ENCODE results near the gene FEZ2.

FEZ2 gene

DNA sequence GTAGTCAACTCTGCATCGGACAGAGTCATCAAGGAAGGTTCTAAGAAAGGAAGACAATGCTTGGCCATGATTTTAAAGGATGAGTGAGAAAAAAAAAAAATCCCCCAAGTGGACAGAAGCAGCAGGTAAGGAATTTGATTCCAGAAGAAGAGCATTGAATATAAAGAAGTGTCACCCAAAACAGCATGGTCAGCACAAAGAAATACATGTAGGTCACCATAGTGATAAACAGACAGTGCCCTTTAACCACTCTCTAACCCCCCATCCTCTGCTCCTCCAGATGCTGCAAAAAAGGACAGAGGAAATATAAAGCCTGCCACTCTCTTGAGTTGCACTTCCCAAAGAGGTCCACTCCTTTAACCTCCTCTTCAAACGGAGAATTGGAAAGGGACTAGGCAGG lies 23.4 kb downstream of the FEZ2 start:
- no peak overlapping the region for H3K4me3 ChIP-seq (ENCODE audit: insufficient read depth, low read depth, low read length, poor library complexity, severe bottlenecking)
- H3K27me3 ChIP-seq (replicated peaks; ENCODE audit: control insufficient read depth, insufficient read depth, low read length, poor library complexity, severe bottlenecking) = no peaks in the 10 kb centered on the region
- DNase-seq = no peak
- no peak overlapping the region for H3K27ac ChIP-seq (ENCODE audit: insufficient read depth, low read length, poor library complexity, severe bottlenecking)
- no peaks in the 10 kb centered on the region for H3K4me1 ChIP-seq (ENCODE audit: control insufficient read depth, insufficient read depth, low read length, poor library complexity, severe bottlenecking)
- H3K36me3 ChIP-seq (ENCODE audit: control insufficient read depth, insufficient read depth, low read length) = peaks cover 19% of the 10 kb centered on the region
- H3K9me3 ChIP-seq (ENCODE audit: control insufficient read depth, low read length) = no peaks in the 10 kb centered on the region

DNA sequence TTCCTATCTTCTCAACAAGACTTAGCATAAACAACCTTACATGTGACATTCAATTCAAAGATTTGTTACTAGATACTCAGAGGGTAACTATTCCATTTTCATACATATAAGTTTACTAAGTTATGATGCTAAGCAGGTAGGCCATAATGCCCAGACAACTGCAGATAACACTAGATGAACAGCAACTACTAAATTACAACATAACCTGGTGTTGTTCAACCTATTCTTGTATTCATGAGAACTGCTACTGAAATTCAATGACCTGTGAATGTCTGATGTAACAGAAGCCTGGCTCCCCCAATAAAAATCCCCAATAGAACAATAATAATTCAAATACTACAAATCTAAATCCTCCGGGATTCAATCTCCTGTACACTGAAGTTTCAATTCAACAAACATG lies 24.8 kb downstream of the FEZ2 start:
- Histone ChIP-seq H3K27me3 (replicated peaks; ENCODE audit: control insufficient read depth, insufficient read depth, low read length, poor library complexity, severe bottlenecking) (no peaks in the 10 kb centered on the region), H3K4me1 (ENCODE audit: control insufficient read depth, insufficient read depth, low read length, poor library complexity, severe bottlenecking) (no peaks in the 10 kb centered on the region), H3K9me3 (ENCODE audit: control insufficient read depth, low read length) (no peaks in the 10 kb centered on the region), H3K36me3 (ENCODE audit: control insufficient read depth, insufficient read depth, low read length) (peaks cover 14% of the 10 kb centered on the region), H3K4me3 (ENCODE audit: insufficient read depth, low read depth, low read length, poor library complexity, severe bottlenecking) (no peak overlapping the region), H3K27ac (ENCODE audit: insufficient read depth, low read length, poor library complexity, severe bottlenecking) (no peak overlapping the region)
- no peak for DNase-seq

DNA sequence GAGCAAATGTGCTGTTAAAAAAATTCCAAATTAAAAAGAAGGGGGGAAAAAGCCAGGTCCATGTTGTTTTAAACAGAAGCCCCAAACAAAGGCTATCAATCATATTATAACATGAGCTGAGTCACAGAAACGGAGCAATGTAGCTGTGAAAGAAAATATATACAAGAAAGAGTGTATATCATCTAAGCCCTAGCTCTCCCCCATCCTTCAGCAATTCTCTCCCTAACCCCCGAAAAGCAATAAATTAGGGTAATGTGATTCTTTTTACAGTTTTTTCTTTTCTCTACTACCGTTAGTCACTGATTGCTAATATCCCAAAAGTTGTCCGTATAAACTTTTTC lies 25.3 kb downstream of the FEZ2 start:
- H3K27ac ChIP-seq (ENCODE audit: insufficient read depth, low read length, poor library complexity, severe bottlenecking) = no peak overlapping the region
- peaks cover 12% of the 10 kb centered on the region for H3K36me3 ChIP-seq (ENCODE audit: control insufficient read depth, insufficient read depth, low read length)
- no peak for DNase-seq
- no peaks in the 10 kb centered on the region for H3K4me1 ChIP-seq (ENCODE audit: control insufficient read depth, insufficient read depth, low read length, poor library complexity, severe bottlenecking)
- H3K9me3 ChIP-seq (ENCODE audit: control insufficient read depth, low read length) = no peaks in the 10 kb centered on the region
- H3K4me3 ChIP-seq (ENCODE audit: insufficient read depth, low read depth, low read length, poor library complexity, severe bottlenecking) = no peak overlapping the region
- no peaks in the 10 kb centered on the region for H3K27me3 ChIP-seq (replicated peaks; ENCODE audit: control insufficient read depth, insufficient read depth, low read length, poor library complexity, severe bottlenecking)

DNA sequence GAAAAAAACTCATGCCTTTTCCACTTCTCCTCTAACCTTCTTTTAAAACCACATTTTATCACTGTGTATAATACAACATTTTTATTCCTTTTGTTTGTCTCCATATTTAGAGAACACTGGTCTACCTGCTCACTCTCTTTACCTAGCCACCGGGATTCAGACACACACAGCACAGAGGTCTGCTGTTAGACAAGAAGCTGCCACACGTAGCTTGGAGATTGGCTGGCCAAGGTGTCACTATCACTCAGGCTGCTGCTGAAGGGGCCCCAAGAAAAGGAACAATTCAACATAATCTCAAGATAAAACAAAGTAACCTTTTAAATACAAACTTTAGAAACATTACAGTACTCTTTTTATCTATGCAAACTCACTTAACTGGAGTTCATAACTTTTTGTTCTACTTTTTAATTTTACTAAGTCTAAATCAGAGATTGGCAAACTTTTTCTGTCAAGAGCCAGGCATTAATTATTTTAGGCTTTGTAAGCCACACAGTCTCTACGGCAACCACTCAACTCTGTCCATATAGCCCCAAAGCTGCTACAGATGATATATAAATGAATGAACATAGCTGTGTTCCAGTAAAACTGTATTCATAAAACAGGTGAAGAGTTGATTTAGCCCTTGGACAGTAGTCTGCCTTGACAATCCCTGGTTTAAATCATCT lies 25.8 kb downstream of the FEZ2 start:
- H3K36me3 ChIP-seq (ENCODE audit: control insufficient read depth, insufficient read depth, low read length) = peaks cover 8% of the 10 kb centered on the region
- no peaks in the 10 kb centered on the region for H3K9me3 ChIP-seq (ENCODE audit: control insufficient read depth, low read length)
- H3K4me1 ChIP-seq (ENCODE audit: control insufficient read depth, insufficient read depth, low read length, poor library complexity, severe bottlenecking) = no peaks in the 10 kb centered on the region
- no peak for DNase-seq
- H3K27me3 ChIP-seq (replicated peaks; ENCODE audit: control insufficient read depth, insufficient read depth, low read length, poor library complexity, severe bottlenecking) = no peaks in the 10 kb centered on the region
- H3K27ac ChIP-seq (ENCODE audit: insufficient read depth, low read length, poor library complexity, severe bottlenecking) = no peak overlapping the region
- no peak overlapping the region for H3K4me3 ChIP-seq (ENCODE audit: insufficient read depth, low read depth, low read length, poor library complexity, severe bottlenecking)

DNA sequence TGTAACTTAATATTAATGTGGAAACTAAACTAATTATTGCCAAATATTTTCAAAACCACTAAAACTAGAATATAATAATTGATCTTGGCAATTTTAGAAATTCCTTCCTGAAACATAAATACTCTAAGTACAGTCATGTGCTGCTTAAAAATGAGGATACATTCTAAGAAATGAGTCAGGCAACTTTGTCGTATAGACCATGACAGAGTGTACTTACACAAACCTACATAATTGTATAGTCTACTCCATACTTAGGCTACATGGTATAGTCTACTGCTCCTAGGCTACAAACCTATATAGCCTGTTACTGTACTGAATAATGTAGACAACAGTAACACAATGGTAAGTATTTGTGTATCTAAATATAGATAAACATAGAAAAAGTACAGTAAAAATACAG lies 27.6 kb downstream of the FEZ2 start:
- Histone ChIP-seq H3K27me3 (replicated peaks; ENCODE audit: control insufficient read depth, insufficient read depth, low read length, poor library complexity, severe bottlenecking) (no peaks in the 10 kb centered on the region), H3K4me3 (ENCODE audit: insufficient read depth, low read depth, low read length, poor library complexity, severe bottlenecking) (no peak overlapping the region), H3K36me3 (ENCODE audit: control insufficient read depth, insufficient read depth, low read length) (peaks cover 11% of the 10 kb centered on the region), H3K27ac (ENCODE audit: insufficient read depth, low read length, poor library complexity, severe bottlenecking) (no peak overlapping the region), H3K4me1 (ENCODE audit: control insufficient read depth, insufficient read depth, low read length, poor library complexity, severe bottlenecking) (no peaks in the 10 kb centered on the region), H3K9me3 (ENCODE audit: control insufficient read depth, low read length) (no peaks in the 10 kb centered on the region)
- no peak for DNase-seq

DNA sequence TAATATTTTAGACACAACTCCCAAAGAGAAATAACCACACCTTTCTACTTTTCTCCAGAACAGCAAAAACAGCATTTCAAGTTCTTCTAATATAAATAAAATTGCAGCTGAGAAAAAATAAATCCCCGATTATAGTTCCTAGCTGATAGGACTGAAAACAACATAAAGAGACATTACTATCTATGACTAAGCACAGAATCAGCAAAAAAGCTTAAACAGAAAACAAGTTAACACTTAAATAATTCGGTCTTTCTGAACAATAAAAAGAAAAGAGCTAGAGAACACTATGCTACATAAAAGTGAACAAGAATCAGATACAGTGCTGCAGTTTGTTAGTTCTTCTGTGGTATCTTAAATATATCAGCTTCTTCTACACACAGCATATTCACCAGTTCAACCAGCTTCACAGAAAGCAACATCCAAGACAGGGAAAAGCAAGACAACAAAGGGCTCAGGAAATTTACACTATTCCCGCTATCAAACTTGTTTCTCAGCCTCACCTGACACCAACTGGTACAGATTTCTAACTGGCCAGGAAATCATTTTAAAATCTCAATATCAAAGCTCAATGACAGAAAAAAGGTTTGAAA lies 28.6 kb downstream of the FEZ2 start:
- no peaks in the 10 kb centered on the region for H3K9me3 ChIP-seq (ENCODE audit: control insufficient read depth, low read length)
- no peaks in the 10 kb centered on the region for H3K27me3 ChIP-seq (replicated peaks; ENCODE audit: control insufficient read depth, insufficient read depth, low read length, poor library complexity, severe bottlenecking)
- H3K27ac ChIP-seq (ENCODE audit: insufficient read depth, low read length, poor library complexity, severe bottlenecking) = no peak overlapping the region
- DNase-seq = no peak
- H3K36me3 ChIP-seq (ENCODE audit: control insufficient read depth, insufficient read depth, low read length) = peaks cover 11% of the 10 kb centered on the region
- no peak overlapping the region for H3K4me3 ChIP-seq (ENCODE audit: insufficient read depth, low read depth, low read length, poor library complexity, severe bottlenecking)
- no peaks in the 10 kb centered on the region for H3K4me1 ChIP-seq (ENCODE audit: control insufficient read depth, insufficient read depth, low read length, poor library complexity, severe bottlenecking)

DNA sequence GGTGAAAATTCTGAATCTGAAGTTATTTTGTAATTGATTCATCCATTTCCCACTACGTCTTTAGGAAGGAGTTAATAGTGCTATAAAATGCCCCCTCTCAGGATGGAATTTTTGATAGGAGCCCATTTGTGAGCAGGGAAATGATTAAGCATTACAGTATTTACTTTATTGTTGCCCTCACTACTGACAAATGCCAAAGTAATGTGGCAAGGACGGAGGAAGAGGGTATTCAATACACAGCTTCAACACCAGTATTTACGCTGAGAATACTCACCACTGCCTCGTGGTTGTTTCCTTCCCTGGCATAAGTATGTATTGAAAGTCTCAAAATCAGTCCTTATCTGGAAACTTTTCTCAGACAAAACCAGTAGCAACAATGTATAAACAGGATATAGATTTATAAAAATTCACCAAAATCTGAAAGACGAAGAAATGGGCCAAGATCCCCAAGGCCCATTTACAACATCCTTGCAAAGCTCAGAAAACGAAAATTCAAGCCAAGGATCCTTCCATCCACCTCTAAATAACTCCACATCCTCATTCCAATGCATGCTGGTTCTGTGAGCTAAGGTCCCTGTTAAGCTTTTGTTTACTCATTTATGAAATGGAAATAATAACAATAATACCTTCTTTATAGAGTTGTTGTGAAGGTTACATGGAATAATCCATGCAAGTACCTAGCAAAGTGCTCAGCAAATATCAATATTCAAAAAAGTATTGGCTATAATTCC lies 29.3 kb downstream of the FEZ2 start:
- Histone ChIP-seq H3K4me3 (ENCODE audit: insufficient read depth, low read depth, low read length, poor library complexity, severe bottlenecking) (no peak overlapping the region), H3K9me3 (ENCODE audit: control insufficient read depth, low read length) (no peaks in the 10 kb centered on the region), H3K4me1 (ENCODE audit: control insufficient read depth, insufficient read depth, low read length, poor library complexity, severe bottlenecking) (no peaks in the 10 kb centered on the region), H3K36me3 (ENCODE audit: control insufficient read depth, insufficient read depth, low read length) (peaks cover 10% of the 10 kb centered on the region), H3K27ac (ENCODE audit: insufficient read depth, low read length, poor library complexity, severe bottlenecking) (no peak overlapping the region), H3K27me3 (replicated peaks; ENCODE audit: control insufficient read depth, insufficient read depth, low read length, poor library complexity, severe bottlenecking) (no peaks in the 10 kb centered on the region)
- DNase-seq = no peak

DNA sequence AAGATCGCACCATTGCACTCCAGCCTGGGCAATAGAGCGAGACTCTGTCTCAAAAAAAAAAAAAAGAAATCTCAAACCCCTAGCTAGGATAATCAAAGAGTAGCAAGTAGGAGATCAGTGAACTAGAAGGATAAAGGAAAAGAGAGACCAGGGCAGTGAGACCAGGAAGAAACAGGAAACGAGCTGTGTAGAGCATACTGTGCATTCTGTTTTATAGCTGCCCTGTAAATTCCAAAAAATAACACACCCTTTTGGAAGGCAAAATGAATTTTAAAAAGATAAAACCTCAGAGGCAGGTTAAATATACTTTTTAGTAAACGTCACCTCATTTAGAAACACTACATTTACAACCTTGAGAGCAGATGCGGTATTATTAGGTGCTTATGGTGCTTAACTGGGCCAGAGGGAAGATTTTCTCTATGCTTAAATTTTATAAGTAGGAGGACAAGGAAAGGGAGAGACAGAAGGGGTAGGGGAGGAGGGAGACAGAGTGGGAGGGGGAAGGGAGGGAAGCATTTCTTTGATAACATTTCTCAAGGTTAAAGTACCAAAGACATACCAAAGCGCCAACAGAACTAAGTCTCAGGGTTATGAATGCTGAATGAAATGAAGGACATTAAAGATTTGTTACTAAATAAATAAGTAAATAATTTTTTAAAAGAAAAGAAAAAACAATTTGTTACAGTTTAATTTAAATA lies 30.1 kb downstream of the FEZ2 start:
- Histone ChIP-seq H3K4me1 (ENCODE audit: control insufficient read depth, insufficient read depth, low read length, poor library complexity, severe bottlenecking) (no peaks in the 10 kb centered on the region), H3K27me3 (replicated peaks; ENCODE audit: control insufficient read depth, insufficient read depth, low read length, poor library complexity, severe bottlenecking) (no peaks in the 10 kb centered on the region), H3K4me3 (ENCODE audit: insufficient read depth, low read depth, low read length, poor library complexity, severe bottlenecking) (no peak overlapping the region), H3K36me3 (ENCODE audit: control insufficient read depth, insufficient read depth, low read length) (peaks cover 8% of the 10 kb centered on the region), H3K9me3 (ENCODE audit: control insufficient read depth, low read length) (no peaks in the 10 kb centered on the region), H3K27ac (ENCODE audit: insufficient read depth, low read length, poor library complexity, severe bottlenecking) (no peak overlapping the region)
- DNase-seq = no peak

DNA sequence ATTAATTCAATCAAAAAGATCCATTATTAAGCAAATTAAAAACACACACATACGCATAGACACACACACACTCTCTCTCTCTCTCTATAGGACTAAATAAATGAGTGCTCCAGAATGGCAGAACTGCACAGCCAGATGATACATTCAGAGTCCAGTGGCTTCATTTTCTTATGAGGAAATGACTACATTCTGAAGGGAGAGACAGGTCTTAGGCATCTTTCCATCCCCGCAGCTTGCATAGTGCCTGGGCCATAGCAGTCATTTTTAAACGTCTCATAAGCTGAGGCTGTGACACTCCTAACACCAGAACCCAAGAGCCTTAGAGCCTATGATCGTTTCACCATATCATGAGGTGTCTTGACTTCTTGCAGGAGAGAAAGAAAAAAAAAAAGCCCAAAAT lies 31.1 kb downstream of the FEZ2 start:
- Histone ChIP-seq H3K27ac (ENCODE audit: insufficient read depth, low read length, poor library complexity, severe bottlenecking) (no peak overlapping the region), H3K4me1 (ENCODE audit: control insufficient read depth, insufficient read depth, low read length, poor library complexity, severe bottlenecking) (no peaks in the 10 kb centered on the region), H3K4me3 (ENCODE audit: insufficient read depth, low read depth, low read length, poor library complexity, severe bottlenecking) (no peak overlapping the region), H3K36me3 (ENCODE audit: control insufficient read depth, insufficient read depth, low read length) (peaks cover 8% of the 10 kb centered on the region), H3K27me3 (replicated peaks; ENCODE audit: control insufficient read depth, insufficient read depth, low read length, poor library complexity, severe bottlenecking) (no peaks in the 10 kb centered on the region), H3K9me3 (ENCODE audit: control insufficient read depth, low read length) (no peaks in the 10 kb centered on the region)
- DNase-seq = no peak

DNA sequence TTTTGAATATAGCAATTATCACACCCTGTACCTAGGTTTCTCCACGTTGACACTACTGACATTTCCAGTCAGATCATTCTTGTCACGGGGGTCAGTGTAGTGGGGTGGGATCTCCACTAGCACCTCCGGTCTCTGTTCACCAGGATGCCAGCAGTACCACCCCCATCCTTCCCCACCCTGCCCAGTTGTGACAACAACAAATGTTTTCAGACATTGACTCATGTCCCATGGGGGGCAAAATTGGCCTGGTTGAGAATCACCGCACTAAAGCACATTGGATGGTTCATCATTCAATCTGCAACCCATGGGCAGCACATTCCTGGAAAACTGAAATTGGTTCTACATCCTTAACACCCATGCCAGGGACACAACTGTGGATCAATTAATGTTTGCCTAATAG lies 32.3 kb downstream of the FEZ2 start:
- no peaks in the 10 kb centered on the region for H3K4me1 ChIP-seq (ENCODE audit: control insufficient read depth, insufficient read depth, low read length, poor library complexity, severe bottlenecking)
- no peak overlapping the region for H3K4me3 ChIP-seq (ENCODE audit: insufficient read depth, low read depth, low read length, poor library complexity, severe bottlenecking)
- H3K27me3 ChIP-seq (replicated peaks; ENCODE audit: control insufficient read depth, insufficient read depth, low read length, poor library complexity, severe bottlenecking) = no peaks in the 10 kb centered on the region
- no peaks in the 10 kb centered on the region for H3K9me3 ChIP-seq (ENCODE audit: control insufficient read depth, low read length)
- no peak for DNase-seq
- no peak overlapping the region for H3K27ac ChIP-seq (ENCODE audit: insufficient read depth, low read length, poor library complexity, severe bottlenecking)
- peaks cover 8% of the 10 kb centered on the region for H3K36me3 ChIP-seq (ENCODE audit: control insufficient read depth, insufficient read depth, low read length)
